OCI-LY7 (cell line): ENCODE results near the gene MAPK8IP2. TPM values are rescaled to one million over a fixed set of nuclear protein-coding genes. Genes with fewer than 3 reads are reported as not detected.

ENCODE experiments used
- BruUV-seq: library from RNA; stranded (reverse); fragments of 400-500 nt; replicated peaks from 2 replicates; lab custom pipeline; 2021; lab: Mats Ljungman, UMichigan
- CTCF ChIA-PET: fragments of 300-600 bp; sonication (Branson Sonifier 250); formaldehyde crosslinking; loops from one replicate; lab custom pipeline; 2022; ENCODE audit warnings: antibody characterized with exemption; ENCODE audit not compliant: unreplicated experiment; lab: Charles Lee
- POLR2A ChIA-PET: fragments of 300-600 bp; sonication (Branson Sonifier 250); formaldehyde crosslinking; loops from one replicate; lab custom pipeline; 2022; ENCODE audit warnings: antibody characterized with exemption; lab: Charles Lee
- DNase-seq: peaks from one replicate; pipeline ENCODE4 v3.0.0-alpha.2; 2015; ENCODE audit warnings: low spot score
- H2AFZ ChIP-seq: fragments of 200-600 bp; sonication (generic), shearing (Covaris generic); 2 replicates; pipeline ENCODE4 v1.6.1; 2014; ENCODE audit warnings: mild to moderate bottlenecking, antibody characterized with exemption, low read length, moderate library complexity
- H3K27ac ChIP-seq: fragments of 200-600 bp; sonication (generic); 2 replicates; pipeline ENCODE4 v1.5.1; 2014; ENCODE audit warnings: mixed run types, low read depth, mild to moderate bottlenecking, moderate library complexity, low read length, inconsistent platforms; ENCODE audit not compliant: poor library complexity, severe bottlenecking
- H3K36me3 ChIP-seq: fragments of 200-600 bp; sonication (generic); 2 replicates; pipeline ENCODE4 v1.6.1; 2014; ENCODE audit warnings: mild to moderate bottlenecking, antibody characterized with exemption, low read length, moderate library complexity, mixed read lengths; ENCODE audit not compliant: insufficient read depth
- H3K4me1 ChIP-seq: fragments of 200-600 bp; sonication (generic); 2 replicates; pipeline ENCODE4 v1.5.1; 2014; ENCODE audit warnings: mild to moderate bottlenecking, low read length; ENCODE audit not compliant: insufficient read depth, poor library complexity, severe bottlenecking
- H3K4me2 ChIP-seq: fragments of 200-600 bp; sonication (generic); 2 replicates; pipeline ENCODE4 v1.6.1; 2014; ENCODE audit warnings: mild to moderate bottlenecking, low read length
- H3K4me3 ChIP-seq: fragments of 200-600 bp; sonication (generic); 2 replicates; pipeline ENCODE4 v1.5.1; 2014; ENCODE audit warnings: mild to moderate bottlenecking, low read depth, low read length; ENCODE audit not compliant: poor library complexity, severe bottlenecking
- H3K79me2 ChIP-seq: fragments of 200-600 bp; sonication (generic); 2 replicates; pipeline ENCODE4 v1.6.1; 2016; ENCODE audit warnings: low read depth, mild to moderate bottlenecking, low read length, moderate library complexity, mixed read lengths; ENCODE audit not compliant: insufficient read depth
- H3K9me2 ChIP-seq: fragments of 200-600 bp; sonication (generic); 2 replicates; pipeline ENCODE4 v1.6.1; 2016; ENCODE audit warnings: mild to moderate bottlenecking, low read length, mixed read lengths; ENCODE audit not compliant: insufficient read depth
- H3K9me3 ChIP-seq: fragments of 200-600 bp; sonication (generic); 2 replicates; pipeline ENCODE4 v1.6.1; 2014; ENCODE audit warnings: mild to moderate bottlenecking, mixed run types, low read length, mixed read lengths
- H4K20me1 ChIP-seq: fragments of 200-600 bp; sonication (generic); 2 replicates; pipeline ENCODE4 v1.6.1; 2014; ENCODE audit warnings: mild to moderate bottlenecking, antibody characterized with exemption, low read length, moderate library complexity, mixed read lengths; ENCODE audit not compliant: insufficient read depth
- CTCF ChIP-seq: fragments of 200-600 bp; sonication (generic); conservative IDR thresholded peaks from 2 replicates; pipeline ENCODE4 v1.5.1; 2014; ENCODE audit warnings: mild to moderate bottlenecking, antibody characterized with exemption, low read length, moderate library complexity, mixed read lengths
- EZH2phosphoT487 ChIP-seq: fragments of 200-600 bp; sonication (generic); IDR thresholded peaks from 2 replicates; pipeline ENCODE4 v1.6.1; 2018; ENCODE audit warnings: low read depth, borderline replicate concordance, mild to moderate bottlenecking, mixed run types, antibody characterized with exemption, low read length, moderate library complexity, mixed read lengths
- intact Hi-C: fragments of 100-400 bp; cut with micrococcal nuclease; formaldehyde crosslinking; loops from one replicate; pipeline ENCODE4 v1.10.0; 2022; ENCODE audit not compliant: unreplicated experiment
- total RNA-seq, 2 experiments: library from RNA; depleted of rRNA in 1 of 2; stranded (reverse); fragments of >200 nt in 1 of 2; shearing (Covaris generic) in 1 of 2; gene quantifications; 2 replicates each; pipeline ENCODE4 v1.2.3, GENCODE V29; 2014 to 2022

Gene MAPK8IP2
- total RNA-seq, 2 experiments from 2014 or later = 0.54 to 2.2 TPM

- TF ChIP-seq EZH2phosphoT487 (no peak), CTCF (no peak)
- no peak for DNase-seq
- no peaks in the 10 kb centered on the region for H3K9me2 ChIP-seq
- no peak within 1 kb of the TSS for H3K4me2 ChIP-seq
- ChIA-PET CTCF (no interaction called here), POLR2A (interaction anchor here (0.9 kb wide), 1 partner anchor 41 kb away, joined by 4 read pairs; no protein-coding TSS in a partner anchor)
- H4K20me1 ChIP-seq = 0 out of 2 replicates have a peak, but pooled peaks cover 7% of the 10 kb centered on the region
- peaks cover 10% of the 10 kb centered on the region for H3K4me1 ChIP-seq
- no peak within 1 kb of the TSS for H3K27ac ChIP-seq
- BruUV-seq = no TSS peak
- intact Hi-C loops = no loop called here
- peaks cover 79% of the 10 kb centered on the region for H3K36me3 ChIP-seq
- H3K79me2 ChIP-seq = peaks cover 12% of the 10 kb centered on the region
- no peaks in the 10 kb centered on the region for H3K9me3 ChIP-seq
- no peak within 1 kb of the TSS for H2AFZ ChIP-seq
- no peak within 1 kb of the TSS for H3K4me3 ChIP-seq
These were observed 22.4 kb upstream of the MAPK8IP2 start, which contains the start of gene CPT1B for GRCh38 chr22:50577987-50578775. TSS of gene CPT1B (minus strand) at chr22:50578427. CDS start at chr22:50577915, 512 bp downstream.

- ChIA-PET CTCF (no interaction called here), POLR2A (interaction anchor here (0.9 kb wide), 1 partner anchor 40 kb away, joined by 4 read pairs; no protein-coding TSS in a partner anchor)
These were observed 21.8 kb upstream of the MAPK8IP2 start for GRCh38 chr22:50578776-50579310.

More at GRCh38 chr22:50578776-50579310, 21.8 kb upstream of the MAPK8IP2 start:
- intact Hi-C loops = no loop called here
- Histone ChIP-seq H3K9me3 (no peaks in the 10 kb centered on the region), H2AFZ (no peak overlapping the region), H3K9me2 (no peaks in the 10 kb centered on the region), H3K4me2 (no peak overlapping the region), H3K79me2 (peaks cover 19% of the 10 kb centered on the region), H3K36me3 (peaks cover 72% of the 10 kb centered on the region), H3K27ac (no peak overlapping the region), H4K20me1 (0 out of 2 replicates have a peak, but pooled peaks cover 7% of the 10 kb centered on the region), H3K4me3 (no peak overlapping the region), H3K4me1 (peaks cover 13% of the 10 kb centered on the region)
- no peak for DNase-seq
- TF ChIP-seq EZH2phosphoT487 (no peak), CTCF (no peak)
- BruUV-seq = no TSS peak
